HG03175 (cell line): ENCODE results near the gene TTC34.
"Not testable (repeated sequence)": the region's sequence is repeated elsewhere in the genome, so short reads cannot be mapped to it uniquely, and the experiment has no call there.

Experiments used
- ATAC-seq: cut with Tn5 transposase; IDR thresholded peaks from one replicate; pipeline ENCODE4 v1.9.1; 2021; ENCODE audit warnings: mild to moderate bottlenecking, moderate library complexity; ENCODE audit not compliant: unreplicated experiment

TTC34 gene

GRCh38 chr1:2685671-2686070 lies 115.8 kb downstream of the TTC34 start:
- not testable (repeated sequence) for ATAC-seq

- ATAC-seq, result not testable (repeated sequence)
Observed at GRCh38 chr1:2684878-2685277, 116.6 kb downstream of the TTC34 start.

- not testable (repeated sequence) for ATAC-seq
Observed at GRCh38 chr1:2684000-2684399, 117.5 kb downstream of the TTC34 start.

- not testable (repeated sequence) for ATAC-seq
Observed at GRCh38 chr1:2683321-2683741, 118.2 kb downstream of the TTC34 start.

DNA sequence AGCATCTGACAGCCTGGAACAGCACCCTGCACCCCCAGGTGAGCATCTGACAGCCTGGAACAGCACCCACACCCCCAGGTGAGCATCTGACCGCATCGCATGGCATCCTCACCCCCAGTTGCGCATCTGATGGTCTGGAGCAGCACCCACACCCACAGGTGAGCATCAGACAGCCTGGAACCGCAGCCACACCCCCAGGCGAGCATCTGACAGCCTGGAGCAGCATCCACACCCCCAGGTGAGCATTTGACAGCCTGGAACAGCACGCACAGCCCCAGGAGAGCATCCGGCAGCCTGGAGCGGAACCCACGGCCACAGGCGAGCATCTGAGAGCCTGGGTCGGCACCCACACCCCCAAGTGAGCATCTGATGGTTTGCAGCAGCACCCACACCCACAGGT lies 118.6 kb downstream of the TTC34 start:
- ATAC-seq, result not testable (repeated sequence)

DNA sequence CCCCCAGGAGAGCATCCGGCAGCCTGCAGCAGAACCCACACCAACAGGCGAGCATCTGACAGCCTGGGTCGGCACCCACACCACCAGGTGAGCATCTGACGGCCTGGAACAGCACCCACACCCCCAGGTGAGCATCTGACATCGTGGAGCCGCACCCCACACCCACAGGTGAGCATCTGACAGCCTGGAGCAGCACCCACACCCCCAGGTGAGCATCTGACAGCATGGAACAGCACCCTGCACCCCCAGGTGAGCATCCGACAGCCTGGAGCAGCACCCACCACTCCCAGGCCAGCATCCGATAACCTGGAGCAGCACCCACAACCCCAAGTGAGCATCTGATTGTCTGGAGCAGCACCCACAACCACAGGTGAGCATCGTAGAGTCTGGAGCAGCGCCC lies 124.8 kb downstream of the TTC34 start:
- ATAC-seq, result not testable (repeated sequence)

- ATAC-seq, result not testable (repeated sequence)
Observed at GRCh38 chr1:2671656-2672055, 129.8 kb downstream of the TTC34 start.

- ATAC-seq, result not testable (repeated sequence)
Observed at GRCh38 chr1:2659806-2660205, 141.7 kb downstream of the TTC34 start.

- ATAC-seq, result not testable (repeated sequence)
Observed at GRCh38 chr1:2657909-2658308, 143.6 kb downstream of the TTC34 start.

DNA sequence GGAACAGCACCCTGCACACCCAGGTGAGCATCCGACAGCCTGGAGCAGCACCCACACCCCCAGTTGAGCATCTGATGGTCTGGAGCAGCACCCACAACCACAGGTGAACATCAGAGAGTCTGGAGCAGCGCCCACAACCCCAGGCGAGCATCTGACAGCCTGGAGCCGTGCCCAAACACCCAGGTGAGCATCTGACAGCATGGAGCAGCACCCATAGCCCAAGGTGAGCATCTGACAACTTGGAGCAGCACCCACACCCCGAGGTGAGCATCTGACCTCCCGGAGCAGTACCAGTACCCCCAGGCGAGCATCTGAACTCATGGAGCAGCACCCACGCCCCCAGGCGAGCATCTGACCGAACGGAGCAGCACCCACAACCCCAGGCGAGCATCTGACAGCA lies 144.4 kb downstream of the TTC34 start:
- not testable (repeated sequence) for ATAC-seq

DNA sequence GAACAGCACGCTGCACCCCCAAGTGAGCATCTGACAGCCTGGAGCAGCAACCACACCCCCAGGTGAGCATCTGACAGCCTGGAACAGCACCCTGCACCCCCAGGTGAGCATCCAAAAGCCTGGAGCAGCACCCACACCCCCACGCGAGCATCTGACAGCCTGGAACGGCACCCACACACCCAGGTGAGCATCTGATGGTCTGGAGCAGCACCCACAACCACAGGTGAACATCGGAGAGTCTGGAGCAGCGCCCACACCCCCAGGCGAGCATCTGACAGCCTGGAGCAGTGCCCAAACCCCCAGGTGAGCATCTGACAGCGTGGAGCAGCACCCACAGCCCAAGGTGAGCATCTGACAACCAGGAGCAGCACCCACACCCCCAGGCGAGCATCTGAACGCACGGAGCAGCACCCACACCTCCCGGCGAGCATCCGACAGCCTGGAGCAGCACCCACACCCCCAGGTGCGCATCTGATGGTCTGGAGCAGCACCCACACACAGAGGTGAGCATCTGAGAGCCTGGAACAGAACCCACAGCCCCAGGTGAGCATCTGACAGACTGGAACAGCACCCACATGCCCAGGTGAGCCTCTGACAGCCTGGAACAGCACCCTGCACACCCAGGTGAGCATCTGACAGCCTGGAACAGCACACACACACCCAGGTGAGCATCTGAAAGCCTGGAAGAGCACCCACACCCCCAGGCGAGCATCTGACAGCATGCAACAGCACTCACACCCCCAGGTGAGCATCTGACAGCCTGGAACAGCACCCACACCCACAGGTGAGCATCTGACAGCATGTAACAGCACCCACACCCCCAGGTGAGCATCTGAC lies 145.7 kb downstream of the TTC34 start:
- not testable (repeated sequence) for ATAC-seq

DNA sequence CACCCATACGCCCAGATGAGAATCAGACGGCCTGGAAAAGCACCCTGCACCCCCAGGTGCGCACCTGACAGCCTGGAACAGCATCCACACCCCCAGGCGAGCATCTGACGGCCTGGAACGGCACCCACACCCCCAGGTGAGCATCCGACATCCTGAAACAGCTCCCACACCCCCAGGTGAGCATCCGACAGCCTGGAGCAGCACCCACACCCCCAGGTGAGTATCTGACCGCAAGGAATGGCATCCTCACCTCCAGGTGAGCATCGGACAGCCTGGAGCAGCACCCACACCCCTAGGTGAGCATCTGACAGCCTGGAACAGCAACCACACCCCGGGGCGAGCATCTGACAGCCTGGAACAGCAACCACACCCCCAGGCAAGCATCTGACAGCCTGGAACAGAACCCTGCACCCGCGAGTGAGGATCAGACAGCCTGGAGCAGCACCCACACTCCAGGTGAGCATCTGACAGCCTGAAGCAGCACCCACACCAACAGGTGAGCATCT lies 147.0 kb downstream of the TTC34 start:
- not testable (repeated sequence) for ATAC-seq

- not testable (repeated sequence) for ATAC-seq
Observed at GRCh38 chr1:2653741-2654442, 147.6 kb downstream of the TTC34 start.

DNA sequence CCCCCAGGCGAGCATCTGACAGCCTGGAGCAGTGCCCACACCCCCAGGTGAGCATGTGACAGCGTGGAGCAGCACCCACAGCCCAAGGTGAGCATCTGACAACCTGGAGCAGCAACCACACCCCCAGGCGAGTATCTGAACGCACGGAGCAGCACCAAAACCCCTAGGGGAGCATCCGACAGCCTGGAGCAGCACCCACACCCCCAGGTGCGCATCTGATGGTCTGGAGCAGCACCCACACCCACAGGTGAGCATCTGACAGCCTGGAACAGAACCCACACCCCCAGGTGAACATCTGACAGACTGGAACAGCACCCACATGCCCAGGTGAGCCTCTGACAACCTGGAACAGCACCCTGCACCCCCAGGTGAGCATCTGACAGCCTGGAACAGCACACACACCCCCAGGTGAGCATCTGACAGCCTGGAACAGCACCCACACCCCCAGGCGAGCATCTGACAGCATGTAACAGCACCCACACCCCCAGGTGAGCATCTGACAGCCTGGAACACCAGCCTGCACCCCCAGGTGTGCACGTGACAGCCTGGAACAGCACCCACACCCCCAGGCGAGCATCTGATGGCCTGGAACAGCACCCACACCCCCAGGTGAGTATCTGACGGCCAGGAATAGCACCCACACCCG lies 148.4 kb downstream of the TTC34 start:
- ATAC-seq, result not testable (repeated sequence)

DNA sequence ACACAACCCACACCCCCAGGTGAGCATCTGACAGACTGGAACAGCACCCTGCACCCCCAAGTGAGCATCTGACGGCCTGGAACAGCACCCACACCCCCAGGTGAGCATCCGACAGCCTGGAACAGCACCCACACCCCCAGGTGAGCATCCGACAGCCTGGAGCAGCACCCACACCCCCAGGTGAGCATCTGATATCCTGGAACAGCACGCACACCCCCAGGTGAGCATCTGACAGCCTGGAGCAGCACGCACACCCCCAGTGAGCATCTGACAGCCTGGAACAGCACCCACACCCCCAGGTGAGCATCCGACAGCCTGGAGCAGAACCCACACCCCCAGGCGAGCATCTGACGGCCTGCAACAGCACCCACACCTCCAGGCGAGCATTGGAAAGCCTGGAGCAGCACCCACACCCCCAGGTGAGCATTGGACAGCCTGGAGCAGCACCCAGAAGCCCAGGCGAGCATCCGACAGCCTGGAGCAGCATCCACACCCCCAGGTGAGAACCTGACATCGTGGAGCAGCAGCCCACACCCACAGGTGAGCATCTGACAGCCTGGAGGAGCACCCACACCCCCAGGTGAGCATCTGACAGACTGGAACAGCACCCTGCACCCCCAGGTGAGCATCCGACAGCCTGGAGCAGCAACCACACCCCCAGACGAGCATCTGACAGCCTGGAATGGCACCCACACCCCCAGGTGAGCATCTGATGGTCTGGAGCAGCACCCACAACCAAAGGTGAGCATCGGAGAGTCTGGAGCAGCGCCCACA lies 149.2 kb downstream of the TTC34 start:
- not testable (repeated sequence) for ATAC-seq

DNA sequence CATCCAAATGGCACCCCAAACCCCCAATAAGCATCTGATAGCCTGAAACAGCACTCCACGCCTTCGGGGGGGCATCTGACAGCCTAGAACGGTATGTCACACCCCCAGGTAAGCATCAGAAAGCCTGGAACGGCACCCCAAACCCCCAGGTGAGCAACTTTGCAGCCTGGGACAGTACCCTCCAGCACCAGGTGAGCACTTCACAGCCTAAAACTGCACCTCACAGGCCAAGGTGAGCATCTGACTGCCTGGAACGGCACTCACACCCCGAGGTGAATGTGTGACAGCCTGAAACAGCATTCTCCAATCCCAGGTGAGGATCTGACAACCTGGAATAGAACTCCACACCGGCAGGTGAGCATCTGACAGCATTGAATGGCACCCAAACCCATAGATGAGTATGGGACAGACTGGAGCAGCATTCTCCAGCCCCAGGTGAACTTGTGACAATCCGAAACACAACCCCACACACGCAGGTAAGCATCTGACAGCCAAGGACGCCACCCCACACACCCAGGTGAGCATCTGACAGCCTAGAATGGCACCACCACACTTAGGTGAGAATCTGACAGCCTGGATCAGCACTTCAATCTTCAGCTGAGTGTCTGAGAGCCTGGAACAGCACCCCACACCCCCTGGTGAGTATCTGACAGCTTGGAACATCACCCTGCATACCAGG lies 150.4 kb downstream of the TTC34 start:
- ATAC-seq, result no peak

DNA sequence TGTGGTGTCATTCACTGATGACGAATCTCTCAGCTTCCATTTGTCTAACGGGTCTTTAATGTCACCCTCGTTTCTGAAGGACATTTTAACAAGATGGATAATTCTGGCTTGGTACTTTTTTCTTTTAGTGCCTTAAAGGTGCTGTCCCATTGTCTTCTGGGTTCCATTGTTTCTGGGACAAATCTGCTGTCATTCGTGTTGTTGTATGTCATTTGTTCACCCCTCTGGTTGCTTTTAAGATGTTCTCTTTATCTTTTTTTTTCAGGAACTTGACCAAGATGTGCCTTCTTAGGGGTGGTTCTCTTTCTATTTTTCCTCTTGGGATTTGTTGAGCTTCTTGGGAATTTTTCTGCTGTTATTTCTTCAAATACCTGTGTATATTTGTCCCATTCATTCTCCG lies 154.7 kb downstream of the TTC34 start:
- no peak for ATAC-seq

GRCh38 chr1:2645776-2646175 lies 155.7 kb downstream of the TTC34 start:
- ATAC-seq, result no peak

GRCh38 chr1:2645143-2645542 lies 156.3 kb downstream of the TTC34 start:
- ATAC-seq, result no peak

- ATAC-seq, result no peak
Observed at GRCh38 chr1:2644591-2645101, 156.8 kb downstream of the TTC34 start.
